ENCODE data around the gene MTRF1. TPM values are rescaled to one million over a fixed set of nuclear protein-coding genes. Genes with fewer than 3 reads are reported as not detected.

Gene MTRF1
- total and polyA plus RNA-seq, 7 experiments from 2014 or later, result 11.8 to 38.2 (median 22.7) TPM

- H3K27me3 ChIP-seq (ENCODE audit: control insufficient read depth in 2 of 2, insufficient read depth in 2 of 2, low read length in 2 of 2), result no peaks in the 10 kb centered on the region
- H3K4me3 Mint-ChIP-seq, result no peak overlapping the region
- CTCF ChIA-PET, result no interaction called here
- H3K4me3 ChIP-seq (ENCODE audit: low read length), result no peak overlapping the region
- no peaks in the 10 kb centered on the region for H3K9me3 ChIP-seq (ENCODE audit: control insufficient read depth in 2 of 3, low read length in 3 of 3)
- no peak overlapping the region for H3K27ac ChIP-seq (ENCODE audit: low read depth, low read length)
- intact Hi-C loops (cut with micrococcal nuclease), result no loop called here
- H3K27ac Mint-ChIP-seq, result no peak overlapping the region
- no peaks in the 10 kb centered on the region for H3K9me3 Mint-ChIP-seq
- ATAC-seq (no peak), DNase-seq (no peak)
- H3K4me1 Mint-ChIP-seq, result no peaks in the 10 kb centered on the region
- POLR2A ChIA-PET, result no interaction called here
- H3K36me3 Mint-ChIP-seq, result peaks cover 0 to 45% (median 30%) of the 10 kb centered on the region in 5 donors
- H3K4me1 ChIP-seq (ENCODE audit: control insufficient read depth in 2 of 2, insufficient read depth in 2 of 2, low read length in 2 of 2), result no peaks in the 10 kb centered on the region
- no peaks in the 10 kb centered on the region for H3K27me3 Mint-ChIP-seq
- peaks cover 0 to 7% (median 6%) of the 10 kb centered on the region in 3 experiments for H3K36me3 ChIP-seq (ENCODE audit: control insufficient read depth in 2 of 3, insufficient read depth in 3 of 3, low read length in 3 of 3)
Observed at GRCh38 chr13:41224113-41225110, 39.0 kb downstream of the MTRF1 start.

DNA sequence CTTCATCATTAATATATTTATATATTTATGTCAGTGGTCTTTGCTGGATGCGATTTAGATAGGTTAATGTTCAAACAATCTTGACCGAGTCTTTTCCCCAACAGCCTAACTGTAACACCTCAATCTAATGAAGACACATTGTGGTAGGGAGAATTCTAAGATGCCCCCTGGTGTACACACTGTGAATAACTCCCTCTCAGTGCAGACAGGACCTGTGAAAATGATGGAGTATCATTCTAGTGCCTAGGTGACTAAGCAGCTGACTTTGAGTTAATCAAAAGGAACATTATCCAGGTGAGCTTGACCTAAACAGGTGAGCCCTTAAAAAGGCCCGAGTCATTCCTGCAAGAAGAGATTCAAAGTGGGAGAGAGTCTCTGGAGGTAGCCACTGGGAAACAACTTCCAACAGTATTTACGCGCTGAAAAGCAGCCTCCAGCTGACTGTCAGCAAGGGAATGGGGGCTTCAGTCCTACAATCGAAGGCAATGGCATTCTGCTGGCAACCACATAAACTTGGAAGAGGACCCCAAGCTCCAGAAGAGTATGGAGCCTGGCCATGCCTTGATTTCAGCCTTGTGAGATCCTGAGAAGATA, 41.0 kb downstream of the MTRF1 start:
- H3K9me3 Mint-ChIP-seq, result no peaks in the 10 kb centered on the region
- ChIA-PET POLR2A (interaction anchor here (0.6 kb wide), 1 partner anchor 1444 kb away, joined by 4 read pairs; no protein-coding TSS in a partner anchor), CTCF (interaction anchor here (0.6 to 2.5 kb wide), 8 partner anchors 162 to 1537 kb away, joined by 3 to 7 read pairs (median 4); no protein-coding TSS in a partner anchor)
- DNase-seq, result peak in 8 of 9 donors; percentile 32 to 61 (median 53)
- peak; percentile 94 for ATAC-seq
- Histone ChIP-seq H3K27me3 (ENCODE audit: control insufficient read depth in 2 of 2, insufficient read depth in 2 of 2, low read length in 2 of 2) (no peaks in the 10 kb centered on the region), H3K4me3 (ENCODE audit: low read length) (no peak overlapping the region), H3K36me3 (ENCODE audit: control insufficient read depth in 2 of 3, insufficient read depth in 3 of 3, low read length in 3 of 3) (peaks cover 0 to 10% (median 6%) of the 10 kb centered on the region in 3 experiments), H3K9me3 (ENCODE audit: control insufficient read depth in 2 of 3, low read length in 3 of 3) (no peaks in the 10 kb centered on the region), H3K4me1 (ENCODE audit: control insufficient read depth in 2 of 2, insufficient read depth in 2 of 2, low read length in 2 of 2) (no peaks in the 10 kb centered on the region), H3K27ac (ENCODE audit: low read depth, low read length) (no peak overlapping the region)
- peaks cover 0 to 4% (median 0%) of the 10 kb centered on the region in 7 donors for H3K4me1 Mint-ChIP-seq
- intact Hi-C loops (cut with micrococcal nuclease), result loop anchor here (1.0 to 2.0 kb wide), 6 partner anchors 88 to 1538 kb away; partner anchors contain the start of gene NAA16 (in 1 of the 2)
- H3K4me3 Mint-ChIP-seq, result no peak overlapping the region
- no peaks in the 10 kb centered on the region for H3K27me3 Mint-ChIP-seq
- no peak overlapping the region for H3K27ac Mint-ChIP-seq
- H3K36me3 Mint-ChIP-seq, result peaks cover 0 to 38% (median 20%) of the 10 kb centered on the region in 5 donors

- no peaks in the 10 kb centered on the region for H3K9me3 Mint-ChIP-seq
- H3K4me1 Mint-ChIP-seq, result peaks cover 0 to 4% (median 0%) of the 10 kb centered on the region in 7 donors
- H3K36me3 ChIP-seq (ENCODE audit: control insufficient read depth in 2 of 3, insufficient read depth in 3 of 3, low read length in 3 of 3), result peaks cover 0 to 10% (median 0%) of the 10 kb centered on the region in 3 experiments
- no peak overlapping the region for H3K27ac Mint-ChIP-seq
- no peaks in the 10 kb centered on the region for H3K4me1 ChIP-seq (ENCODE audit: control insufficient read depth in 2 of 2, insufficient read depth in 2 of 2, low read length in 2 of 2)
- H3K36me3 Mint-ChIP-seq, result peaks cover 0 to 35% (median 20%) of the 10 kb centered on the region in 5 donors
- intact Hi-C loops (cut with micrococcal nuclease), result no loop called here
- ChIA-PET POLR2A (no interaction called here), CTCF (interaction anchor here (0.7 to 1.7 kb wide), 2 partner anchors 62 to 166 kb away, joined by 6 to 17 read pairs; no protein-coding TSS in a partner anchor)
- no peak overlapping the region for H3K4me3 Mint-ChIP-seq
- H3K27me3 ChIP-seq (ENCODE audit: control insufficient read depth in 2 of 2, insufficient read depth in 2 of 2, low read length in 2 of 2), result no peaks in the 10 kb centered on the region
- DNase-seq, result no peak
- H3K27ac ChIP-seq (ENCODE audit: low read depth, low read length), result no peak overlapping the region
- H3K4me3 ChIP-seq (ENCODE audit: low read length), result no peak overlapping the region
- no peaks in the 10 kb centered on the region for H3K27me3 Mint-ChIP-seq
- no peak for ATAC-seq
- H3K9me3 ChIP-seq (ENCODE audit: control insufficient read depth in 2 of 3, low read length in 3 of 3), result no peaks in the 10 kb centered on the region
Observed at GRCh38 chr13:41220401-41220800, 43.0 kb downstream of the MTRF1 start.

DNA sequence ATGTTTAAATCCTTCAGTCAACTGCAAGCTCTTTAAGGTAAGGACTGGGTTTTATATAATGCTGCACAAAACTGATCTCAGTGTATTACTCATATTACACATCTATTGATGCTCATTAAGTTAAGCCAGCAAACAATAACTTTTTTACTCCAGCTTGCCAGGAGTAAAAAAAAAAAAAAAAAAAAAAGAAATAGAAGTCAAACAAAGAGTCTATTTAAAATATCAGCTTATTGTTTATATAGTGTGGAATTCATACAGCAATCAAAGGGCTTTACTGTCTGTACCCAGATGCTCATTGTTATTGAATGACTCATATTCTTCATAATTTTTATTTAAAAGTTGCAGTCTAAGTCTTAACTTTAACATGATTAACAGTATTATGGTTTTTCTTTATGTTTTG, 47.2 kb downstream of the MTRF1 start:
- peaks cover 0 to 10% (median 0%) of the 10 kb centered on the region in 3 experiments for H3K36me3 ChIP-seq (ENCODE audit: control insufficient read depth in 2 of 3, insufficient read depth in 3 of 3, low read length in 3 of 3)
- H3K27me3 ChIP-seq (ENCODE audit: control insufficient read depth in 2 of 2, insufficient read depth in 2 of 2, low read length in 2 of 2), result no peaks in the 10 kb centered on the region
- CTCF ChIA-PET, result interaction anchor here (0.6 kb wide), 2 partner anchors 18 to 126 kb away, joined by 3 read pairs; no protein-coding TSS in a partner anchor
- H3K9me3 ChIP-seq (ENCODE audit: control insufficient read depth in 2 of 3, low read length in 3 of 3), result peaks cover 0 to 2% (median 0%) of the 10 kb centered on the region in 3 experiments
- ATAC-seq (no peak), DNase-seq (no peak)
- intact Hi-C loops (cut with micrococcal nuclease), result no loop called here
- no peak overlapping the region for H3K27ac ChIP-seq (ENCODE audit: low read depth, low read length)
- no peak overlapping the region for H3K27ac Mint-ChIP-seq
- H3K27me3 Mint-ChIP-seq, result no peaks in the 10 kb centered on the region
- H3K4me3 Mint-ChIP-seq, result no peak overlapping the region
- peaks cover 0 to 12% (median 6%) of the 10 kb centered on the region in 11 donors for H3K9me3 Mint-ChIP-seq
- POLR2A ChIA-PET, result interaction anchor here (0.6 to 1.0 kb wide), 3 partner anchors 20 to 156 kb away, joined by 3 read pairs; no protein-coding TSS in a partner anchor
- H3K4me1 Mint-ChIP-seq, result peaks cover 0 to 4% (median 0%) of the 10 kb centered on the region in 7 donors
- H3K36me3 Mint-ChIP-seq, result peaks cover 2 to 32% (median 23%) of the 10 kb centered on the region in 5 donors
- no peaks in the 10 kb centered on the region for H3K4me1 ChIP-seq (ENCODE audit: control insufficient read depth in 2 of 2, insufficient read depth in 2 of 2, low read length in 2 of 2)
- H3K4me3 ChIP-seq (ENCODE audit: low read length), result no peak overlapping the region

DNA sequence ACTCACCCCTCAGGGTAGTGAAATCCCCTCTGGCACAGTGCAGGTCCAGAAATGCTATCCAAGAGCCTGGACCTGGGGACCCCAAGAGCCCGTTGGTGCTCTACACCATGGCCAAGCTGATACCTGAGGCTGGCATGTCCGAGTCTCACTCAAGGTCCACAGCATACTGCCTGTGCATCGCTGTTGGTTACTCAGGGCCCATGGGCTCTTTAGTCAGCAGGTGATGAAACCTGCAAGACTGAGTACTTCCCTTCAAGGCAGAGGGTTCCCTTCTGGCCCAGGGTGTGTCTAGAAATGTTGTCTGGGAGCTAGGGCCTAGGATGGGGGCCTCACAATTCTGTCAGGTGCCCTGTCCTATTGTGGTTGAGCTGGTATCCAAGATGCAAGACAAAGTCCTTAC, 49.5 kb downstream of the MTRF1 start:
- CTCF ChIA-PET, result no interaction called here
- Histone ChIP-seq H3K4me3 (ENCODE audit: low read length) (no peak overlapping the region), H3K27me3 (ENCODE audit: control insufficient read depth in 2 of 2, insufficient read depth in 2 of 2, low read length in 2 of 2) (no peaks in the 10 kb centered on the region), H3K27ac (ENCODE audit: low read depth, low read length) (no peak overlapping the region), H3K36me3 (ENCODE audit: control insufficient read depth in 2 of 3, insufficient read depth in 3 of 3, low read length in 3 of 3) (peaks cover 0 to 3% (median 0%) of the 10 kb centered on the region in 3 experiments), H3K9me3 (ENCODE audit: control insufficient read depth in 2 of 3, low read length in 3 of 3) (peaks cover 0 to 4% (median 0%) of the 10 kb centered on the region in 3 experiments), H3K4me1 (ENCODE audit: control insufficient read depth in 2 of 2, insufficient read depth in 2 of 2, low read length in 2 of 2) (no peaks in the 10 kb centered on the region)
- H3K4me3 Mint-ChIP-seq, result no peak overlapping the region
- peaks cover 3 to 28% (median 18%) of the 10 kb centered on the region in 5 donors for H3K36me3 Mint-ChIP-seq
- POLR2A ChIA-PET, result no interaction called here
- no peak overlapping the region for H3K27ac Mint-ChIP-seq
- ATAC-seq (no peak), DNase-seq (no peak)
- H3K4me1 Mint-ChIP-seq, result peaks cover 0 to 4% (median 0%) of the 10 kb centered on the region in 7 donors
- peaks cover 0 to 30% (median 14%) of the 10 kb centered on the region in 11 donors for H3K9me3 Mint-ChIP-seq
- H3K27me3 Mint-ChIP-seq, result no peaks in the 10 kb centered on the region
- intact Hi-C loops (cut with micrococcal nuclease), result no loop called here

DNA sequence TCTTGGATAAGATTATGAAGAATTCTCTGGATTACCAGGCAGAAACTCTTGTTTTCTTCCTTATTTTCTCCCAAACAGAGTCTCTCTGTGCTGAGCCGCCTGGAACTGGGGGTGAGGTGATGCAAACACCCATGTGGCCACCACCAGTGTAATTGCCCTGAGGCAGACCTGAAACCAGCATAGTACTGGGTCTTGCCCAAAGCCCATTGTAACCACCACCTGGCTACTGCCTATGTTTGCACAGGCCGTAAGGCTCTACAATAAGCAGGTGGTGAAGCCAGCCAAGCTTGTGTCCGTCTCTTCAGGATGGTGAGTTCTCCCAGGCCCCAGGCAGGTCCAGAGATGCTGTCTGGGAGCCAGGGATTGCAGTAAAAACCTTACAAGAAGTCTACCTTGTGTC, 50.1 kb downstream of the MTRF1 start:
- Mint-ChIP-seq H3K9me3 (peaks cover 0 to 36% (median 15%) of the 10 kb centered on the region in 11 donors), H3K27ac (no peak overlapping the region), H3K27me3 (no peaks in the 10 kb centered on the region), H3K4me1 (peaks cover 0 to 4% (median 0%) of the 10 kb centered on the region in 7 donors), H3K36me3 (peaks cover 3 to 28% (median 18%) of the 10 kb centered on the region in 5 donors), H3K4me3 (no peak overlapping the region)
- H3K9me3 ChIP-seq (ENCODE audit: control insufficient read depth in 2 of 3, low read length in 3 of 3), result peaks cover 0 to 4% (median 0%) of the 10 kb centered on the region in 3 experiments
- ChIA-PET CTCF (no interaction called here), POLR2A (no interaction called here)
- no peaks in the 10 kb centered on the region for H3K36me3 ChIP-seq (ENCODE audit: control insufficient read depth in 2 of 3, insufficient read depth in 3 of 3, low read length in 3 of 3)
- no peak for ATAC-seq
- no peak for DNase-seq
- no peak overlapping the region for H3K27ac ChIP-seq (ENCODE audit: low read depth, low read length)
- H3K27me3 ChIP-seq (ENCODE audit: control insufficient read depth in 2 of 2, insufficient read depth in 2 of 2, low read length in 2 of 2), result no peaks in the 10 kb centered on the region
- H3K4me1 ChIP-seq (ENCODE audit: control insufficient read depth in 2 of 2, insufficient read depth in 2 of 2, low read length in 2 of 2), result no peaks in the 10 kb centered on the region
- H3K4me3 ChIP-seq (ENCODE audit: low read length), result no peak overlapping the region
- intact Hi-C loops (cut with micrococcal nuclease), result no loop called here
